Fibroblast of lung (primary cell): ENCODE data around the gene TBX15.

Experiments
- EZH2 ChIP-seq: IDR thresholded peaks from 2 replicates; pipeline ENCODE4 v1.5.1; 2012; ENCODE audit warnings: low read length, control low read depth, mild to moderate bottlenecking; ENCODE audit errors: missing control alignments
- TF ChIP-seq, protein P1 (sequence below), 2 donors: IDR thresholded peaks in 1 of 2; conservative IDR thresholded peaks in 1 of 2; 1 replicate in 1 of 2; 2 replicates in 1 of 2; pipeline ENCODE4 v1.5.1; 2011 to 2012; ENCODE audit warnings: low read length in 2 of 2, control low read depth in 1 of 2, inconsistent platforms in 1 of 2, low read depth in 1 of 2, mild to moderate bottlenecking in 1 of 2

DNA sequence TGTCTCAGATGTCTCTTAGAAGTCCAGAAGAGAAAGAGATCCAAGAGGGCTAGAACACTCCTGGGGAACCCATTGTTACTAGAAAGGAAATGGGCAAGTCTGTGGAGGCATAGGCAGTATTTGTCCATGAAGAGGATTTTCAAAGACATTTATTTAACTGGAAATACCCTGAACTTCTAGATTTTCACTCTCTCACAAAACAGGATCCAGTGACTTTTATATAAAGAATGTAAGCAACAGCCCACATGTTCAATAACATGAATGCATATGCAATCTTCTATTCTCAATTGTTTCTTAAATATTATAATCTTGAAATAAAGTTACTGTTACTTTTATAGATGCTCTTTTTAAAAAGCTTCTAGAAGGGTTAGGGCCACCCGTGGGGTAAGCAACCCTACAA lies 53.4 kb downstream of the TBX15 start:
- TF ChIP-seq, protein P1, sequence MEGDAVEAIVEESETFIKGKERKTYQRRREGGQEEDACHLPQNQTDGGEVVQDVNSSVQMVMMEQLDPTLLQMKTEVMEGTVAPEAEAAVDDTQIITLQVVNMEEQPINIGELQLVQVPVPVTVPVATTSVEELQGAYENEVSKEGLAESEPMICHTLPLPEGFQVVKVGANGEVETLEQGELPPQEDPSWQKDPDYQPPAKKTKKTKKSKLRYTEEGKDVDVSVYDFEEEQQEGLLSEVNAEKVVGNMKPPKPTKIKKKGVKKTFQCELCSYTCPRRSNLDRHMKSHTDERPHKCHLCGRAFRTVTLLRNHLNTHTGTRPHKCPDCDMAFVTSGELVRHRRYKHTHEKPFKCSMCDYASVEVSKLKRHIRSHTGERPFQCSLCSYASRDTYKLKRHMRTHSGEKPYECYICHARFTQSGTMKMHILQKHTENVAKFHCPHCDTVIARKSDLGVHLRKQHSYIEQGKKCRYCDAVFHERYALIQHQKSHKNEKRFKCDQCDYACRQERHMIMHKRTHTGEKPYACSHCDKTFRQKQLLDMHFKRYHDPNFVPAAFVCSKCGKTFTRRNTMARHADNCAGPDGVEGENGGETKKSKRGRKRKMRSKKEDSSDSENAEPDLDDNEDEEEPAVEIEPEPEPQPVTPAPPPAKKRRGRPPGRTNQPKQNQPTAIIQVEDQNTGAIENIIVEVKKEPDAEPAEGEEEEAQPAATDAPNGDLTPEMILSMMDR (conservative IDR thresholded peaks at IDR 0.05 in 1 of 2, IDR thresholded peaks at IDR 0.05 in 1 of 2; ENCODE audit: low read depth in 1 of 2, low read length in 2 of 2), result no peak
- no peak for TF ChIP-seq EZH2
